ENCODE data around the gene LIPA.

LIPA gene

GRCh38 chr10:89238956-89239644 is 12.5 kb downstream of the LIPA start:
- DNase-seq = no peak

GRCh38 chr10:89237849-89238248 is 13.7 kb downstream of the LIPA start:
- no peak for DNase-seq

- DNase-seq = no peak
Measured at GRCh38 chr10:89236226-89236797, 15.3 kb downstream of the LIPA start.

GRCh38 chr10:89235073-89235798 is 16.3 kb downstream of the LIPA start:
- DNase-seq = no peak

GRCh38 chr10:89233033-89233432 is 18.5 kb downstream of the LIPA start:
- no peak for DNase-seq

GRCh38 chr10:89228962-89229361 is 22.6 kb downstream of the LIPA start:
- DNase-seq = no peak

GRCh38 chr10:89228146-89228545 is 23.4 kb downstream of the LIPA start:
- no peak for DNase-seq

GRCh38 chr10:89226891-89227290 is 24.7 kb downstream of the LIPA start:
- DNase-seq = no peak

- no peak for DNase-seq
Measured at GRCh38 chr10:89224739-89225443, 26.7 kb downstream of the LIPA start.

GRCh38 chr10:89221919-89222318 is 29.7 kb downstream of the LIPA start:
- no peak for DNase-seq

- DNase-seq = no peak
Measured at GRCh38 chr10:89219513-89220218, 31.9 kb downstream of the LIPA start.

- DNase-seq = peak; percentile 17 to 60 (median 39)
Measured at GRCh38 chr10:89217057-89217990, 34.3 kb downstream of the LIPA start.

- no peak for DNase-seq
Measured at GRCh38 chr10:89216056-89216455, 35.5 kb downstream of the LIPA start.

GRCh38 chr10:89215511-89215910 is 36.1 kb downstream of the LIPA start:
- no peak for DNase-seq

GRCh38 chr10:89214566-89215165 is 36.9 kb downstream of the LIPA start:
- DNase-seq = no peak

GRCh38 chr10:89213191-89213808 is 38.3 kb downstream of the LIPA start:
- peak in 1 of 5 experiments; percentile 41 for DNase-seq

- no peak for DNase-seq
Measured at GRCh38 chr10:89210794-89211425, 40.7 kb downstream of the LIPA start.

GRCh38 chr10:89209718-89210117 is 41.9 kb downstream of the LIPA start:
- DNase-seq = no peak

- peak in 2 of 5 experiments; percentile 2 to 14 for DNase-seq
Measured at GRCh38 chr10:89207801-89208551, 43.6 kb downstream of the LIPA start.

Measured in T-helper 2 cell (primary cell).